Chondrocyte (in vitro differentiated cells): Measurements from ENCODE around the gene CSNK1D. TPM values are rescaled to one million over a fixed set of nuclear protein-coding genes. Genes with fewer than 3 reads are reported as not detected.

Experiments used
- DNase-seq: peaks from one replicate; pipeline ENCODE4 v3.0.0; 2021; ENCODE audit warnings: mixed read lengths, low spot score
- H3K27ac Mint-ChIP-seq: one replicate; pipeline ENCODE4 v1.8.0; 2021; ENCODE audit warnings: mild to moderate bottlenecking, moderate library complexity, mixed read lengths; ENCODE audit not compliant: unreplicated experiment
- H3K27me3 Mint-ChIP-seq: 2 replicates; pipeline ENCODE4 v1.8.0; 2021; ENCODE audit warnings: low read depth, mixed read lengths
- H3K36me3 Mint-ChIP-seq: 2 replicates; pipeline ENCODE4 v1.8.0; 2021; ENCODE audit warnings: low read depth, mixed read lengths
- H3K4me1 Mint-ChIP-seq: 2 replicates; pipeline ENCODE4 v1.8.0; 2021; ENCODE audit warnings: low read depth, mild to moderate bottlenecking, mixed read lengths
- H3K4me3 Mint-ChIP-seq: one replicate; pipeline ENCODE4 v1.8.0; 2021; ENCODE audit warnings: mild to moderate bottlenecking, moderate library complexity, mixed read lengths; ENCODE audit not compliant: unreplicated experiment
- H3K9me3 Mint-ChIP-seq: 2 replicates; pipeline ENCODE4 v1.8.0; 2021; ENCODE audit warnings: low read depth, mixed read lengths
- total RNA-seq: library from RNA; stranded (reverse); gene quantifications from 3 replicates; pipeline ENCODE4 v1.2.1, GENCODE V29; 2021
- TF ChIP-seq, protein P1 (sequence below): fragments of 200-600 bp; sonication (generic); IDR thresholded peaks from 2 replicates; pipeline ENCODE4 v1.5.0; 2021; ENCODE audit warnings: antibody characterized with exemption, mild to moderate bottlenecking, moderate library complexity

Gene CSNK1D
- total RNA-seq, 1 donor from 2014 or later, result 93.0 TPM

DNA sequence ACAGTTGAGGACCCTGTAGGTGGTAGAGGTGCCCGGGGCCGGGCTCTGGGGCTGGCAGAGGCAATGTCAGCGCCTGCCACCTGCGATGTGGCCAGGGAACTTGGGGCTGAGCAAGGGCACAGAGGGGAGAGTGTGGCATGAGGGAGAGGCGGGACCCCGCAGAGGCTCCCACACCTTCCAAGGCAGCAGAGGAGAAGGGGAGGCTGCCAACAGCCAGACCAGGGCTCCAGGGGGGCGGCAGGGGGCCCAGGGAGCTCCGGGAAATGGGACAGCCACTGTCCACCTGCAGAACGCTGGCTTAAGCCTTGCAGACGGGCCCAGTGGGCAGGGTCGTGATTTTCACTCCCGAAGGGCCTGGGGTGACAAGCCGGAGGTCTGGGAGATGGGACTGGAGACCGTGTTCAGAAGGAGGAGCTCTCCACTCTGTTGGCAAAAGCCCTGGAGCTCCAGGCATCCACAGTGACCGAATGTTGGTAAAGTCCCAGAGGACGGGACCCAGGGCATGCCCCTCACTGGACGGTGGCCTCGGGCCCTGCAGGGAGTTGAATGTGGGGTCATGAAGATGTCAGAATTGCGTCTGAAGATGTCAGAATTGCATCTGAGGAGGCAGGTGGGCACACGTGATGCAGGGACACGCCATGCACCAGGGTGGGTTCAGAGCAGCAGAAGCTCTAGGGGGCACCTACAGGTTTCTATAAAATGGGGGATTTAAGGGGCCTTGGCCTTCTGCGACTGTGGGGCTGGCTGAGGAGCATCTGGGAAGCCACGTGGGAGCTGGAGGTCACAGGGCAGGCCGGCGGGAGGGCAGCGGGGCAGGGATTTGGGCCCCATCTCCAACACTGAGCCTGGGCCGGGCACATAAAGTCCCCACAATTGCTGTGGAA is 25.3 kb upstream of the CSNK1D start:
- Mint-ChIP-seq H3K9me3 (no peaks in the 10 kb centered on the region), H3K36me3 (no peaks in the 10 kb centered on the region), H3K27ac (peak overlapping the region; percentile 97), H3K27me3 (no peaks in the 10 kb centered on the region), H3K4me3 (no peak overlapping the region), H3K4me1 (peaks cover 33% of the 10 kb centered on the region)
- TF ChIP-seq, protein P1, sequence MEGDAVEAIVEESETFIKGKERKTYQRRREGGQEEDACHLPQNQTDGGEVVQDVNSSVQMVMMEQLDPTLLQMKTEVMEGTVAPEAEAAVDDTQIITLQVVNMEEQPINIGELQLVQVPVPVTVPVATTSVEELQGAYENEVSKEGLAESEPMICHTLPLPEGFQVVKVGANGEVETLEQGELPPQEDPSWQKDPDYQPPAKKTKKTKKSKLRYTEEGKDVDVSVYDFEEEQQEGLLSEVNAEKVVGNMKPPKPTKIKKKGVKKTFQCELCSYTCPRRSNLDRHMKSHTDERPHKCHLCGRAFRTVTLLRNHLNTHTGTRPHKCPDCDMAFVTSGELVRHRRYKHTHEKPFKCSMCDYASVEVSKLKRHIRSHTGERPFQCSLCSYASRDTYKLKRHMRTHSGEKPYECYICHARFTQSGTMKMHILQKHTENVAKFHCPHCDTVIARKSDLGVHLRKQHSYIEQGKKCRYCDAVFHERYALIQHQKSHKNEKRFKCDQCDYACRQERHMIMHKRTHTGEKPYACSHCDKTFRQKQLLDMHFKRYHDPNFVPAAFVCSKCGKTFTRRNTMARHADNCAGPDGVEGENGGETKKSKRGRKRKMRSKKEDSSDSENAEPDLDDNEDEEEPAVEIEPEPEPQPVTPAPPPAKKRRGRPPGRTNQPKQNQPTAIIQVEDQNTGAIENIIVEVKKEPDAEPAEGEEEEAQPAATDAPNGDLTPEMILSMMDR, result no peak
- DNase-seq, result no peak

GRCh38 chr17:82297714-82298537 is 24.4 kb upstream of the CSNK1D start:
- Mint-ChIP-seq H3K36me3 (no peaks in the 10 kb centered on the region), H3K4me1 (peaks cover 37% of the 10 kb centered on the region), H3K27ac (peak overlapping the region; percentile 97), H3K9me3 (no peaks in the 10 kb centered on the region), H3K4me3 (peak overlapping the region; percentile 73), H3K27me3 (no peaks in the 10 kb centered on the region)
- peak; percentile 90 for DNase-seq
- TF ChIP-seq, protein P1, result no peak

DNA sequence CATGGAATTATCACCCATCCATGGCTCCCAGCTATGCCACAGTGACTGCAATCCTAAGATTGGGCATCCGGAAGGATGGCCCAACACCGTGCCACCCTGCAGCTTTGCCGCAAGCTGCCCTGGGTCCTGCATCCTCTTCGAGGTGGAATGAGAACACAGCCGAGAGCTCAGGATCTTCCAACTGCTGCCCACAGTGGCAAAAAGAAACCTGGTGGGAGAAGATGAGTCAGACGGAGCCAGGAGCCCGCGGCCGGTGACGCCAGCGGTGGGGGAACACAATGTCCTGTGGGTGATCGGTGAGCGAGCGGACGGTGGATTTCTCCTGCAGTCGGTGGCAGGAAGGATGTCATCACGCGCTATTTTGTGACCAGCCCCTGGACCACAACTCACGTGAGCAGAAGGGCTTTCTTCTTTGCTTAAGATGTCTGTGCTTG is 23.8 kb upstream of the CSNK1D start:
- Mint-ChIP-seq H3K36me3 (no peaks in the 10 kb centered on the region), H3K4me3 (peak overlapping the region; percentile 73), H3K9me3 (no peaks in the 10 kb centered on the region), H3K27ac (peak overlapping the region; percentile 97), H3K27me3 (no peaks in the 10 kb centered on the region), H3K4me1 (peaks cover 37% of the 10 kb centered on the region)
- no peak for DNase-seq
- TF ChIP-seq, protein P1, result no peak

DNA sequence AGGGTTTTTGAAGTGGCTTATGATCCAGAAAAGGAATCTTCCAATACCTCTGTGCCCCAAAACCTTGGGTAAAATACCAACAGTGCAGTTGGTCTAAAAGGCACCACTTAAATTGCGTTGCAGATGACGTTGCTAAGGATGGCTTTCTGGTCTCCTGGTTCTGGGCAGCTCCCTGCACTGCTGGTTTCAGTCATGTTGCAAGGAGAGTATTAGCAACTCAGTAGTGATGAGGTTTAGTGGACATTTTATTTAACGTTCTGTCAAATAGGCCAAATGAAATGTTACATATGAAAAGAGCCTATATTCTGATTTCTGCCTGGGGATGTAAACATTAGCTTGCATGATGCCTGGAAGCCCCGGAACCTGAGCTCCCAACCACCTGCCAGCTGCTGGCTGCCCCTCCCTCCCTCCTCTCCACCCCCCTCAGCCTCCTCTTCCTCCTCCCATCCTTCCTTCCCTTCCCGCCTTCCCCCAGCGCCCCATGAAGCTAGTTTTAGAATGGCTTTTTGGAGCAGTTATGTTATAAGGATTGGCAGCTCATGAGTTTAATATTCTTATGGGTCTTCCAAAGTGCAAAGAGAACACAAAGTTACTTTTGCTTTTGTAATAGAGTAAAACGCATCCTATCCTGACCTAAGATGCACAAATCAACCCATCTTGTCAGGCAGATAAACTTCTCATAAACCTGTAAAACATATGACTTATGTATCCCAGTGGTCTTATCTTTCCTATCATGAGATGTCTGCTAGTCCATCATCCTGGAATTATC is 23.2 kb upstream of the CSNK1D start:
- peak overlapping the region; percentile 97 for H3K27ac Mint-ChIP-seq
- TF ChIP-seq, protein P1, result no peak
- no peaks in the 10 kb centered on the region for H3K36me3 Mint-ChIP-seq
- no peak for DNase-seq
- peak overlapping the region; percentile 73 for H3K4me3 Mint-ChIP-seq
- H3K9me3 Mint-ChIP-seq, result no peaks in the 10 kb centered on the region
- H3K27me3 Mint-ChIP-seq, result no peaks in the 10 kb centered on the region
- peaks cover 37% of the 10 kb centered on the region for H3K4me1 Mint-ChIP-seq

DNA sequence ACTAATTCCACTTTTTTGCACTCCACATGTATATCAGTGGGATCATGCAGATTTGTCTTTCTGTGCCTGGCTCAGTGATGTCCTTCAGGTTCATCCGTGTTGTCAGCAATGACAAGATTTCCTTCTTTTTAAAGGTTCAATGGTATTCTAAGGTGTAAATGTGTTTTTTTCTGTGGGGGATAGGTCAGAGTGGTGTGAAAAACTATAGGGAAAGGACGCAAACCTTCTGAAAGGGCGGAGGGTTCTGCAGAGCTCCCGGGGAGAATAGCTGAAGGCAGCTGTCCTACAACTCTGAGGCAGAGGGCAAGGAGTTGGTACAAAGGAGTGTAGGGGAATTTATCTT is 21.9 kb upstream of the CSNK1D start:
- no peak for DNase-seq
- H3K4me1 Mint-ChIP-seq, result peaks cover 32% of the 10 kb centered on the region
- H3K9me3 Mint-ChIP-seq, result no peaks in the 10 kb centered on the region
- no peak overlapping the region for H3K27ac Mint-ChIP-seq
- TF ChIP-seq, protein P1, result no peak
- H3K36me3 Mint-ChIP-seq, result no peaks in the 10 kb centered on the region
- H3K4me3 Mint-ChIP-seq, result no peak overlapping the region
- H3K27me3 Mint-ChIP-seq, result no peaks in the 10 kb centered on the region
